Renal pelvis (tissue), 4 donors: Measurements from ENCODE around the gene CFP. TPM values are rescaled to one million over a fixed set of nuclear protein-coding genes. Genes with fewer than 3 reads are reported as not detected.
A peak's percentile ranks its signal among the peaks of the same experiment; 100 is the strongest.
"Not testable (repeated sequence)": the region's sequence is repeated elsewhere in the genome, so short reads cannot be mapped to it uniquely, and the experiment has no call there.

Experiments
- DNase-seq: peaks from one replicate; pipeline ENCODE4 v3.0.0-alpha.2; 2013
- polyA plus RNA-seq, 3 donors: library from polyadenylated mRNA; unstranded; fragments of 120-200 nt; gene quantifications; one replicate each; pipeline ENCODE4 v1.2.1, GENCODE V29; 2013; ENCODE audit not compliant: insufficient read length in 3 of 3

Gene CFP
- polyA plus RNA-seq, 3 donors, result 1.7 to 3.2 (median 2.6) TPM

GRCh38 chrX:47607091-47607490, 22.6 kb downstream of the CFP start:
- no peak for DNase-seq

GRCh38 chrX:47605024-47605423, 24.7 kb downstream of the CFP start:
- DNase-seq, result no peak

- not testable (repeated sequence) for DNase-seq
Observed at GRCh38 chrX:47603125-47603524, 26.6 kb downstream of the CFP start.

GRCh38 chrX:47597222-47597621, 32.5 kb downstream of the CFP start:
- DNase-seq, result no peak

GRCh38 chrX:47596256-47596655, 33.5 kb downstream of the CFP start:
- DNase-seq, result no peak

GRCh38 chrX:47595716-47596251, 33.9 kb downstream of the CFP start:
- no peak for DNase-seq

GRCh38 chrX:47593522-47593921, 36.2 kb downstream of the CFP start:
- DNase-seq, result no peak

- DNase-seq, result no peak
Observed at GRCh38 chrX:47590984-47591383, 38.7 kb downstream of the CFP start.

GRCh38 chrX:47587906-47588735, 41.6 kb downstream of the CFP start:
- DNase-seq, result no peak

- DNase-seq, result no peak
Observed at GRCh38 chrX:47587091-47587891, 42.4 kb downstream of the CFP start.

- DNase-seq, result no peak
Observed at GRCh38 chrX:47586043-47586787, 43.5 kb downstream of the CFP start.

- DNase-seq, result no peak
Observed at GRCh38 chrX:47585273-47585672, 44.5 kb downstream of the CFP start.

GRCh38 chrX:47584714-47585113, 45.0 kb downstream of the CFP start:
- DNase-seq, result no peak

GRCh38 chrX:47583240-47583861, 46.4 kb downstream of the CFP start:
- DNase-seq, result no peak

- peak; percentile 86 for DNase-seq
Observed at GRCh38 chrX:47581731-47582647, 47.7 kb downstream of the CFP start, which contains the start of gene TIMP1. TIMP1 (plus strand) TSS chrX:47582436; CDS start chrX:47583416, 980 bp downstream.

- no peak for DNase-seq
Observed at GRCh38 chrX:47579537-47579936, 50.2 kb downstream of the CFP start.

GRCh38 chrX:47578692-47579091, 51.0 kb downstream of the CFP start:
- DNase-seq, result no peak

GRCh38 chrX:47577901-47578300, 51.8 kb downstream of the CFP start:
- DNase-seq, result no peak

- no peak for DNase-seq
Observed at GRCh38 chrX:47577424-47577823, 52.3 kb downstream of the CFP start.
